HUDEP-2 (cell line): ENCODE measurements around the gene CPA3.
A peak's percentile ranks its signal among the peaks of the same experiment; 100 is the strongest.

ENCODE experiments used
- DNase-seq, 76 experiments: peaks; one replicate each; lab custom pipeline; 2025; ENCODE audit not compliant: unreplicated experiment in 76 of 76; lab: John Stamatoyannopoulos, UW

CPA3 gene

GRCh38 chr3:148857316-148857715, 7.8 kb upstream of the CPA3 start:
- no peak for DNase-seq

- peak in 22 of 76 experiments; percentile 4 to 45 (median 34) for DNase-seq
These were observed 3.7 kb upstream of the CPA3 start for GRCh38 chr3:148861277-148861869.

DNA sequence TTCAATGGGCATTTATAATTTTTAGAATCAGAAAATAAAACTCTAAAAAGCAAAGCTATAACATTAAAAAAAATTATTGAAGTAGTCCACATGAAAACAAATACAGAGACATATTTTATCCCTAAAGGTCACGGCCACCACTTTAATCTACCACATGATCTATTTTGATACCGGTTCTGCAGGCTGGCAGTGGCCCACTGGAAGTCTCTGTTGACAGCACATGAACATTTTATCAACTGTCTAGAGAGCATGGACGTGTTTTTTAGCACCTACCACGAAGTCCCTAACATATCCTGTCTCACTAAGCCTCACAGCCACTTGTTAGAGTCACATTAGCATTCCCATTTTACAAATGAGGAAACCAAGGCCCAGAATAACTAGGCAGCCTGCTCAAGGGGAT, 1.8 kb upstream of the CPA3 start:
- DNase-seq = peak in 15 of 76 experiments; percentile 3 to 41 (median 15)

- DNase-seq = peak in 27 of 76 experiments; percentile 4 to 54 (median 28)
These were observed 1.3 kb upstream of the CPA3 start for GRCh38 chr3:148863814-148864213.

DNA sequence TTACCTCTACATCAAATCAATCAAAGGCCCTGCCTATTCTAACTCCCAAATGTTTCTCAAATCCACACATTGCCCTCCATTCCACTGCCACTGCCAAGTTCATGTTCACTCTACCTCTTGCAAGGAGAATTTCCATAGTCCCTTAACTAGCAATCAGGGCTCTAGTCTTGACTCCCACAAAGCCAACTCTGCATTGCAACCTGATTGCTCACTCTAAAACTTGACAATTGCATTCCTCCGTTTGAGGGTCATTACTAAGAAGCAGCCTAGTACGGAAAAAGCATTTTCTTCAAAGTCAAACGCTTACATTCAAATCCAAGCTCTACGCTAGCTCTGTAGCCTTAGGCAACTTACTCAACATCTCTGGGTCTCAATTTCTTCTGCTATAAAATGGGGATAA, 1.2 kb downstream of the CPA3 start:
- DNase-seq = no peak

- DNase-seq = no peak
These were observed 8.3 kb downstream of the CPA3 start for GRCh38 chr3:148873270-148873927.

DNA sequence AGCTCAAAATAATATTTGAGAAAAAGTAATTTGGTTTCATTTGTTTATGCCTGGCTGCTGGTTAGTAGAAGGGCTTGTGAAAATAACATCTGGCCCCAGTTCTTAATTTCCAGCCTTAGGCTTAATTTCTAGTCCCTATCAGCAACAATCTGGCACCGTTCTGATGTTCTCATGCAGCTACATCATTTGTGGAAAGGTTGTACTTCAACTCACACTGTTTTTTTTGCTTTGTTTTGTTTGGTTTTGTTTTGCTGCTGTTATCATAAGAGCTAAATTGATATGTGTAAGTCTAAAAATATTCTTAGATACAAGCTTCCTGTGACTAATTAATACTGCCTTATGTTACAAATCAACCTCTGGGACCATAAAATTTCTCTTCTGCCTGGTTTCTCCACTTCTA, 8.9 kb downstream of the CPA3 start:
- no peak for DNase-seq

DNA sequence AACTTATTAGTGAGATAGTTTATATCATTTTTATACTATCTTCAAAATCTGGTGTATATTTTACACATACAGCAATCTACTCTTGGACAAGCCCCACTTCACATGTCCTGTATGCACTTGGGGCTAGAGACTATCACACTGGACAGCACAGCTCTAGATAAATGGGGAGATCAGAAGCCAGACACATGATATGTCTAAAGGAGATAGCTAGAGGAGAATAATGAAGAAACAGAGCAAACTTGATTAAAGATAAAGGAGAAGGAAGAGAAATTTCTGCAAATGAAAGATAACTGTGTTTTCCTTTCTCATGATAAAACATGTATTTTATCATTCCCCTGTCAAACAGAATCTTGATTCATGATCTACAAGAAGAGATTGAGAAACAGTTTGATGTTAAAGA, 13.0 kb downstream of the CPA3 start:
- peak in 13 of 76 experiments; percentile 3 to 48 (median 24) for DNase-seq

GRCh38 chr3:148879256-148879655, 14.2 kb downstream of the CPA3 start:
- DNase-seq = no peak

GRCh38 chr3:148880681-148881080, 15.6 kb downstream of the CPA3 start:
- peak in 49 of 76 experiments; percentile 2 to 56 (median 29) for DNase-seq

DNA sequence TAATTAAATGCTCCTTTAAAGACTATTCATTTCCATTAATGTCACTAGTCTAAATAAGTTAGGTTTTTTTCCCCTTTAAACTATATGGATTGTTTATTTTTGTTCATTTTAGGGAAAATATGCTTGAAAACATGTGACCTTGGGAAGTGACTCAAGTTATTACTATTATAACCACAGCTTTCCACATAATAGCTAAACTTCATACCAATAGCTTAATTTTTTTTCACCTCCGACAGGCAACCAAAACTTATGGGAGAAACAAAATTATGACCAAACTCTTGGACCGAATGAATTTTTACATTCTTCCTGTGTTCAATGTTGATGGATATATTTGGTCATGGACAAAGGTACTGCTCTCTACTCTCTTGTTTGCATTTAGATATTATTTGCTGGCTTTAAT, 16.2 kb downstream of the CPA3 start:
- no peak for DNase-seq

DNA sequence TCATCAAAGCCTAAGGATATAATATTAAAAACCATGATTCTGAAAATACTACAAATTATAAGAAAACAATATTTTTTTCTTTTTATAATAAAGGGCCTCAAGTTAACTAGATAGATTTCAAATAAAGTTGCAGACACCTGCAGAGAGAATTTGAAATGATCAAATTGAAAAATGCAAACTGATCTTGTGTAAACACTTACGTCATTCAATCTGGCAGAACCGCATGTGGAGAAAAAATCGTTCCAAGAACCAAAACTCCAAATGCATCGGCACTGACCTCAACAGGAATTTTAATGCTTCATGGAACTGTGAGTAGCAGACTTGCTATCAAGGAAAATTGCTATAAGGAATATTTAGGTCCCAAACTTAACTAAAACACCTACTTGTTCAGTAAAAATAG, 17.2 kb downstream of the CPA3 start:
- DNase-seq = no peak

DNA sequence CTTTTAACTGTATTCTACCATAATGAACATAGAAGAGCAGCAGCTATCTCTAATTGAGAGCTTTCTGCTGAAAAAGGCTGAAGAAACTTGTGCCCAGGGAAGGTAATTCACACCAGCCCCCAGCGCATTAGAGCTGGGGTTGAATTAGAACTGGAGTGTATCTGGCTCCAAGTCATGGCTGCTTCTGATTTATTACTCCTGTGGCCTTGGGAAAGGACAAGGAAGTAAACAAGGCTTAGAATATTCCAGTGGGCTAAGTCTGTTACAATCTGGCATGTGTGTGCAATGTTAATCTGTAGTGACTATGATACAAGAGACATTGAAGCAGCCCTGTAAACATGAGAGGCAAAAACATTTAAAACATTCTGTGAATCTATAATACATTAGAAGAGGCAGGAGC, 18.1 kb downstream of the CPA3 start:
- DNase-seq = no peak

DNA sequence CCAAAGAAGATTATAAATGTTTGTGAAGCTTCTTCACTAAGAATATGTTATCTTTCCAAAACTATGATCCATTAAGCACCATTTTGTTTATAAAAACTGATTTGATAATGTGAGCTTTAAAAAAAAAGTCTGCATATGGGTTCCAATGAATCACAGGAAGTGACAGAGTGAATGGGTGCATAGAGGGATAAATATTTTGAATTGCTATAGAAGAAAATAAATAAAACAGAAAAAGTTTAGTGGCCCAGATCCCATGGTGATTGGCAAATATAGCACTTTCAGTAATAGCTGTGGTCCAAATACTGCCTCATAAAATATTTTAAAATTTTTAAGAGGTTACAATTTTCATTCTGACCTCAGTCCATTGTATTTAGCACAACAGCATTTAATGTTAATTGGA, 19.2 kb downstream of the CPA3 start:
- no peak for DNase-seq

DNA sequence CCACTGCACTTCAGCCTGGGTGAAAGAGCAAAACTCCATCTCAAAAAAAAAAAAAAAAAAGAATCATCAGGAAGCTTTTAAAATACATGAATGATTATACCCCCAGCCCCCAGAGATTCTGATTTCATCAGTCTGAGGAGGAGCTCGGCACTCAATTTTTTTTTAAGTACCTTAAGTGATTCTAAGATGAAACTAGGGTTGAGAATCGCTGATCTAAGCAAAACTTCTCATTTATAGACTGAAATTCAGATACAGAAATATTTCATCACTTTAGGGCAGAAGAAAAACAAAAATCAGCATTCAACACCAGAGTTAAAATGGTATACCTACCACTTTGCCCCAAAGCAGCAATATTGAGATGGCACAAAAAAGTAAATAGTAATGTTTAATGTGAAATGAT, 24.7 kb downstream of the CPA3 start:
- DNase-seq = no peak

- no peak for DNase-seq
These were observed 31.0 kb downstream of the CPA3 start for GRCh38 chr3:148896062-148896461.

DNA sequence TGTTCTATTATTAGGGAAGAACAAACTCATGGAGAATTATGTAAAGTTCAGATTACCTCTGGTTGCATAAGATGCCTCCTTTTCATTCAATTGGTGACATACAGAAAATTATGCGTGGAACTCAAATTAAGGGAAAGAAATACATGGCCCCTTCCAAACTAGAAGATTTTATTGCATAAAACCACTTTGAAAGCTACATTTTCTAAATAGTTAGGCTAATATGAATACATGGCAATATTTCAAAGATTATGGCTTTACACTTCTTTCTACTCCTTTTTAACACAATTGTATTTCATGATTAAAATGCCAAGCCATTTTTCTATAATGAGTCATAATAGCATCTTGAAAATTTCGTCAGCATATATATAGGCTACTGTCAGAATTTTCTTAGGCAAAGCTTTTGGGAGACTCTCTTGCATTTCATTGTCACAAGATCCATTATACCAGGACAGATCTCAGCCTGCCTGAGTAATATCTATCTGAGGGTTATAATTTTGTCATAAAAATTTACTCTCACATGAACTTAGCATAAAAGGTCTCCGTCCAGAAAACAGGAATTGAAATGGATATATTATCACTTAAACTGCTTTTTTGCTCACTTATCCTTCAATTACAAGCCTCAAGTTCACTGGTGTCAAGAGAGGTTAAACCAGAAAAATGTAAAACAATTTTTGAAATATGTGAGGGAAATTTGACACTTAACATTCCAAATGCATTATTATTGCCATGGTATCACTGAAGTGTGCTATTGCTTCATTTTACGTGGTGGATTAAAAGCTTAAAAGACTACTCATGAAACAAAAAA, 37.1 kb downstream of the CPA3 start:
- no peak for DNase-seq

DNA sequence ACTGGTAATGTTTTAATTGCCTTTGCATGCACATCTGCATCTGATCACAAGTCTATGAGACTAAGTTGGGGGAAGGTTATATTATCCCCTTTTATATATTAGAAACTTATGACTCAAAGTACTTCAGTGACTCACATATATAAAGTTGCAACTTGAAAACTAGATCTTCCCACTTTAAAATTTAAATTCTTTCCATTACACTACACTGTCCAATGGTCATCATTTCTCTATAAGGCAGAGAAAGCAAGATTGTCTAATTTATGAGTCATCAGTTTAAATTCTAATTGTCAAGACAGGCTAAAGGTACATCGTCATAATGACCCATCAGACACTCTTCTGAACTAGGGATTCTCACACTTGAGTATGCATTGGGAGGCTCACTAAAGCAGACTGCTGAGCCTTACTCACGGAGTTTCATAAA, 37.9 kb downstream of the CPA3 start:
- no peak for DNase-seq

DNA sequence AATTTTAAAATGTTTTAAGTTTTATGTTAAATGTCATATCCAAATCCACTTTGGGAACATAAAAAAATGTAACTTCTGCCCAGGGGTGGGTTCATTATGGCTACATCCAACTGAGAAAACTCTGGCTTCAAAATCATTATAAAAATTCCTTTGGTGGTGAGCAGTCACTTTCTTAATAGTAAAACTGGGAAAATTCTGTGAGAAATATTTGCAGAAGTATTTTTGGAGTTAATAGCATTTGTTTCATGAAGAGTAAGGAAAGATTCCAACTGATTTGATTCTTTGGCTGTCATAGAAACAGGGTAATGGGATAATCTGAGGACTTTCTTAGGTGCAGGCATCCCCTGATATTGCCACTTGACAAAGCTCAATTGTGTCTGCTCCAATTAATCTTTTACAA, 38.8 kb downstream of the CPA3 start:
- DNase-seq = no peak

GRCh38 chr3:148906667-148907066, 41.6 kb downstream of the CPA3 start:
- DNase-seq = no peak

- no peak for DNase-seq
These were observed 46.1 kb downstream of the CPA3 start for GRCh38 chr3:148911173-148911572.

DNA sequence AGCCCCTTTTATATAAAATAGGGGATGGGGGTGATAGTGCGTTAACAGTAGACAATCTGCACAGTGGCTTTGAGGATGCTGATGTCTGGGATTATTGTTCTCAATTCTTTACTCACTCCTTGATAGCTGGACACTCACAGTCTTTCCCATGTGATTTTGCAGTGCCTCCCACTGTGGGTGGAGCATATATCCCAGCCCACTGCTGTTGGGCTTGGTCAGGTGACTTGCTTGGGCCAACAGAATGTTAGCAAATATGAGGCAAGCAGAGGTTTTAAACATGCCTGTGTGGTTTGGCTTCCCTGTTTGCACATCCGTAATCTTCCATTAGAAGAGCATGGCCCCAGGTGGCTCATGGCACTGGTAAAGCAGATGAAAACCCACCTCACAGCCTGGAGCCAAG, 46.5 kb downstream of the CPA3 start:
- peak in 1 of 76 experiments; percentile 3 for DNase-seq
